Measurements from ENCODE around the gene SLC46A2.

The SLC46A2 gene, protein sequence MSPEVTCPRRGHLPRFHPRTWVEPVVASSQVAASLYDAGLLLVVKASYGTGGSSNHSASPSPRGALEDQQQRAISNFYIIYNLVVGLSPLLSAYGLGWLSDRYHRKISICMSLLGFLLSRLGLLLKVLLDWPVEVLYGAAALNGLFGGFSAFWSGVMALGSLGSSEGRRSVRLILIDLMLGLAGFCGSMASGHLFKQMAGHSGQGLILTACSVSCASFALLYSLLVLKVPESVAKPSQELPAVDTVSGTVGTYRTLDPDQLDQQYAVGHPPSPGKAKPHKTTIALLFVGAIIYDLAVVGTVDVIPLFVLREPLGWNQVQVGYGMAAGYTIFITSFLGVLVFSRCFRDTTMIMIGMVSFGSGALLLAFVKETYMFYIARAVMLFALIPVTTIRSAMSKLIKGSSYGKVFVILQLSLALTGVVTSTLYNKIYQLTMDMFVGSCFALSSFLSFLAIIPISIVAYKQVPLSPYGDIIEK

DNA sequence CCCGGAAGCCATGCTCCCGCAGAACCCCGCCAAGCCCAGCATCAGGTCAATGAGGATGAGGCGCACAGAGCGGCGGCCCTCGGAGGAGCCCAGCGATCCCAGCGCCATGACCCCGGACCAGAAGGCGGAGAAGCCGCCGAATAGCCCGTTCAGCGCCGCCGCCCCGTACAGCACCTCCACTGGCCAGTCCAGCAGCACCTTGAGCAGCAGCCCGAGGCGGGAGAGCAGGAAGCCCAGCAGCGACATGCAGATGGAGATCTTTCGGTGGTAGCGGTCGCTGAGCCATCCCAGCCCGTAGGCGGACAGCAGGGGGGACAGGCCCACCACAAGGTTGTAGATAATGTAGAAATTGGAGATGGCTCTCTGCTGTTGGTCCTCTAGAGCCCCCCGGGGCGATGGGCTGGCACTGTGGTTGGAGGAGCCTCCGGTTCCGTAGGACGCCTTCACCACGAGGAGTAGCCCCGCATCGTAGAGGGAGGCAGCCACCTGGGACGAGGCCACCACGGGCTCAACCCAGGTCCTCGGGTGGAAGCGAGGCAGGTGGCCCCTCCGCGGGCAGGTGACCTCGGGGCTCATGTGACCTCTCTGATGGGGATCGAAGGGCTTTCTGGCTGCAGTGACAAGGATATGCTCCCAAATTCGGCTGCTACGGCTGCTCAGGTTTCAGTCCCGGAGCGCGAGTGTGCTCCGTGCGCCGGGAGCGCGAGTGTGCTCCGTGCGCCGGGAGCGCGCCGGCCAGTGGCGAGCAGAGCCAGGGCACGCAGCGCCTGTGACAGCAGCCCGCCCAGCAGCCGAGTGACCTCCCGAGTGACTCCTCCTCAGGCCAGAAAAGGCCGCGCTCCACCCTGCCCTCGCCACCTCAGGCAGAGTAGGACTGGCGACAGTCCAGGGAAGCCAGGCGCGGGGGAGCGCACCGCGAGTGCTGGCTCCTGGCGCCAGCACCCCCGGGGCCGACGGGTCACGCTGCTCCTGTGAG is at the start of gene SLC46A2:
Gene SLC46A2, minus strand, starts transcription at position 771 of the 976 bp plus-strand sequence. Its CDS starts 195 bp downstream, at position 576.
- no peak for DNase-seq (ENCODE audit: low read depth in 2 of 2)

DNA sequence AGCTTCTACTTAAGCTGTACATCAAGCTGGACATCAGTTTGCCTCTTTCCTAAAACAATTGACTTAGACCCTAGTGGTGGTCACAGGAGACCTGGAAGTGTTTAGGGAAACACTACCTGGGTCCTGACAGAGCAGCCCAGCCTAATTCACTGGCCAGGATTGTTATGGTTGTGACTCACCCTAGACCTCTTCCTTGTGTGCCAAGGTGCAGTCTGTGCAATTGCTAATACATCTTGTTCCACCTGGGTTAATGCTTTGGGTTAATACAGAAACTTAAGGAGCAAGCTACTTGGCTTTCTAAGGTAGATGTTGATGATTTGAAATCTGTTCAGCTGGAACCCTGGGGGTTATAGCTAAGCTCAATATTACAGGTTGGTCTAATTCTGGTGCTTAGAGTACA is 48.7 kb upstream of the SLC46A2 start:
- no peak for DNase-seq (ENCODE audit: low read depth in 2 of 2)

DNA sequence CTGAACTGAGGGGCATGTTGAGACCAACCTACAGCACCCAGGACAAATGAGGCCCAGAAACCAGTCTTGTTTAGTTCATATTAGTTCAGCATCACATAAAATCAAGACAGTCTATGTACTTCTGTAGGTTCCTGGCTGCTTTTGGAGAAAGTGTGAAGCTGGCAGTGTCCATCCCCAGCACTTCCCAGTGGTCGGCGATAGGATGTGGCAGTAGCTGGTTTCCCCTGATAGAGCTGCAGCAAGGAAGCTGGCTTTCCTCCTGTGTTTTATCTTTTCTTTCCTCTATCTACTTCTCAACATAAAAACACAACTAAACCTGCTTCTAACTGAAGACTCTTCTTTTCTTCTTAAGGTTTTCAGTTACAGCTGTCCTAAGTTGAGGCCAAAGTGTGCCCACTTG is 43.0 kb upstream of the SLC46A2 start:
- DNase-seq (ENCODE audit: low read depth in 2 of 2) = no peak

DNA sequence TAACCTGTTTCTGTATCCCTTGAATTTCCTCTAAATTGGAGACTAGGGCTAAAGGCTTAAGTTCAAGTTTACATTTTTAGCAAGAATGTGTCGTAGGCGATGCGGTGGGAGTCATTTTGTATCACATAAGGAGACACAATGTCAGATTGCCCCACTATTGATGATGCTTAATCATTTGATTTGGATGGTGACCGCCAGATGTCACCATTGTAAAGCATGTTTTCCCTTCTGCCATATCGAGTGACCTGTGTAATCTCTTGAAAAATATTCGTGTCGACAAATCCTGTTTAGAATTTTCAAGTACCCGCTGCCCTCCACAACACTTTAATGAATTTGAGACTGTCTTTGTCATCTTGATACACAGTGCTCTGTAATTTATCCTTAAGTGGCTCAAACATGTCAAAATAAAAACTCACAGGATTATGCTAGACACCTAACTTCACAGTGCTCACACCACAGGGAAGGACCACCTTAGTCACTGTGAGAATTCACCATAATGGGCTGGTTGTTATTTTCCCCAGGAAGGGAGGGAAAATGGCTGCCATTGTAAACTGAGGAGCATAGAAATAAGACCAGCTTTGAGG is 34.5 kb upstream of the SLC46A2 start:
- no peak for DNase-seq (ENCODE audit: low read depth in 2 of 2)

DNA sequence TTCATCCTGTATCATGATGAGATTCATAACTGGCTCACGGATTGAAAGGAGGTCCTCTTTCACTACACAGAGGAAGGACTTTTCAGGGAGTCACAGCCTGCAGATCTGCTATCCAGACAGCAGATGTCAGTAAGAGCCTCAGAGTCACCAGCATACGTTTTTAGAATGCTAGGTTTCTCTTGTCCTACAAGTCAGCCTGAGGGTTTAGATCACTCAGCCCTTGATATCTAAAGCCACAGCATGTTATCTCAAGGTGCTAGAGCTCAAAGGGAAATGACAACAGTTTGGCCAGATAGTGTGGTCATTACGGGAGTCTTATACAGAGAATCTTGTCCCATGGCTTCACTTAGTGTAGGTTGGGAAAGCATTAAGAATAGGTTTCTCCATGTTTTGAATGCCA is 30.9 kb upstream of the SLC46A2 start:
- no peak for DNase-seq (ENCODE audit: low read depth in 2 of 2)

DNA sequence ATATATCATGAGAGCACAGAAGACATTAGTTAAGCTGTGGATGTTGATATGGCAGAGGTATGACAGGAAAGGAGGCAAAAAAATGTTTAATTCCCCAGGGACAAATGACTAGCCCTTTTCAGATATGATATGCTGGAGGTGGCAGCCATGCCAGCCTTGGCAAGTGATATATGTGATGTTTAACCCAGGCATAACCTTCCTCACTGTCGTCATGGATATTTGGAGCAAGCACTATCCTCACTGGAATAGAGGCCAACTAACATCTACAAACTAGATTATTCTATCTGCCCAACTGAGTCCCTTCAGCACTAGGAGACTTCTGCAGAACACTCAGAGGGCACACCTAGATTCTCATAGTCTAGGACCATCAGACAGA is 27.3 kb upstream of the SLC46A2 start:
- no peak for DNase-seq (ENCODE audit: low read depth in 2 of 2)

DNA sequence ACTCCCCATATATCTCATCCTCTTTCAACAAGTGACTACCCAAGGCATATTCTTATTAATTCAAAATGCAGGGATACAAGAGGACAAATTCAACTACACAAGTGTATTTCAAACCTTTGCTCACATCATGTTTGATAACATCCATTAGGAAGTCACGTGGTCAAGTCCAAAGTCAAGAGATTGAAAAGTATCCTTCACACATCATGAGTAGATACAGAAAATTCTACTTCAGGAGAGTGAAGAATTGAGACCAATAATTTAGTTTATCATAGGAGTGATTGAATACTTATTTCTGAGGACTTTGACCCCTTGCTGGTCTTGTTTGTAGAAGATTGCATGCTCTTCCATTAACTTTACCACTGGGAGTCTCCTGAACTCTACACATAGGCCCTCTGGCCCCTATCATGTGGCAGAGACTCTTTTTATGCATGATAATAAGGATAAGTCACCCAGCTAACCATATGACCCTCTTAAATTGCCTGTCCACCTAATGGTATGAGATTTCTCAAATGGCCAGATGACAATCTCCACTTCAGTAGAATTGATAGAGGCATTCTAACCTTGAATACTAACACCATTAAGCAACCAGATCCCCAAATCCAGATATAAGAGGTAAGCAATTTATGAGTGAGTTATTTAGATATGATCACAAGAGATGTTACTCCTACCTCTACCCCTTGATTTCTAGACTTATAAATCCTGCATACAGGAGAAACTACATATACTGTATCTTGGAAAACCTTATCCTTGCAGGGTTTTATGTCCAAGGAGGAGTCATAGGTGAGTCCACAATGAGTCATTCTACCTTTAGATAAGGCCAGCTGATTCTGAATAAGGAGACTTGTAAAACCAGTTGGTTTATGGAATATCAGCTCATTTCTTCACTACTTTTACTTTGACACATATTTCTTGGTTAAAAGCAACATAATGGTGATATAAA is 26.6 kb upstream of the SLC46A2 start:
- DNase-seq (ENCODE audit: low read depth in 2 of 2) = no peak

DNA sequence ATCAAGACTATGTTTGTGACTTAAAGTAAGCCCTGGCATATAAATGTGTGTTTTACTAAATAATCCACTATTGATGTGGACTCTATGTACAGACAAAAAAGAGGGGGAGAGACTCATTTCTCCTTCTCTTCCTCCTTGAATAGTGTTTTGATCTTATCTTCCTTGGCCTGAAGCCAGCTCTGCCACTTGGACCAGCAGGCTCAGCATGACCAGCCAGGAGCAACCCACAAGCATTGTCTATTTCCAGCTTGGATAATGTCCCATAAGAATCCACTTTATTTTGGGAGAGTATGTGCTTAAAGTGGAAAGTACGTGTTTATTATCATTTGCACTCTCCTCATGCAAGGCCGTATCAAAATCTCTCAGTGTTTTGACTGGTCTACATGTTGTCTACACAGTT is 23.8 kb upstream of the SLC46A2 start:
- DNase-seq (ENCODE audit: low read depth in 2 of 2) = no peak

DNA sequence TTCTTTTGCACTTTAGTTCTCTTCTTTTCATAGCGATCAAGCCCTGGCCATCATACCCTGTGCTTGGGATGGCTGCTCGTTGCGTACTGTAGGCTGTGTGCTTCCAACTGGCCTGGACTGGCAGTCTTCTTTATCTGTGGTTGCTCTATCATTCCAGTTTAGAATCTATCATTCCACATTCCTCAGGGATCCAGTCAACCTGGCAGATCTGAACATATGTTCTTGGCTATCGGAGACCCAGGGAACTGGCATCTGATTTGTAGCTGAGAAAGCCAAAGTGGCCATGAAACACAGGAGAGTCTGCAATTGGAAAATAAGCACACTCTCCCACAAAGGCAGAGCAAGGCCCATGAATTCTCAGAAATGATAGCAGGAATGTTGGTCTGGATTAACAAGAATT is 22.6 kb upstream of the SLC46A2 start:
- no peak for DNase-seq (ENCODE audit: low read depth in 2 of 2)

DNA sequence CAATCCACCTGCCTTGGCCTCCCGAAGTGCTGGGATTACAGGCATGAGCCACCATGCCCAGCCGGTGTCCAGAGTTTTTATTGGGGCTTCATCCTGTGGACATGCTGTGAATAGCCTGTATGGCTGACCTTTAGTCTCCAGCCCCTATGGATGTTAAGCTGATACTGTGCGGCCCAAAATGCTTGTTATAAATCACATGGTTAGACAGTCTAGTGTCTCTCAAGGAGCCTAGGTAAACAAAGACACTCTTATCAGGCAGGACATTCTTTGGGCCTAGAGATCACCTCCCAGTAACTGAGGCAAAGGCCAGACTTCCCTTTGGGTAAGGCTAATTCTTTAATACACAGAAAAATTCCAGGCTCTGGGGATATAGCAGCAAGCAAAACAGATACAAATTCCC is 22.0 kb upstream of the SLC46A2 start:
- no peak for DNase-seq (ENCODE audit: low read depth in 2 of 2)

DNA sequence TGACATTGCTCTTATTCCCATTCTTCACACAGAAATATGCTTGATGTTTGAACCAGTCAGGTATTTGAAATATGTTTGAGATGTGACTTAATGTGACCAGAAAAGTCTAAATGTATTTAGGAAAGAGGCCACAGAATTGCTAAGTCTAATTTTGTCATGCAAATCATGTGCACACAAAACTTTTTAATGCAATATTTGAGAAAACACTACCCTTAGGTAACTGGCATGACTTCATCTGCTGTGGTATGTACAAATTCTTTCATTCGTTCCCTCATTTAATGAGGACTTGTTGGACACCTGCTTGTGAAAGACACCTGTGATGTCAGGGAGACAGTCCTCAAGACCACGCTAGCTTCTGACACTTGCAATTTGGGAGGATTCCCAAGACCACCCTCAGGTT is 21.1 kb upstream of the SLC46A2 start:
- no peak for DNase-seq (ENCODE audit: low read depth in 2 of 2)

DNA sequence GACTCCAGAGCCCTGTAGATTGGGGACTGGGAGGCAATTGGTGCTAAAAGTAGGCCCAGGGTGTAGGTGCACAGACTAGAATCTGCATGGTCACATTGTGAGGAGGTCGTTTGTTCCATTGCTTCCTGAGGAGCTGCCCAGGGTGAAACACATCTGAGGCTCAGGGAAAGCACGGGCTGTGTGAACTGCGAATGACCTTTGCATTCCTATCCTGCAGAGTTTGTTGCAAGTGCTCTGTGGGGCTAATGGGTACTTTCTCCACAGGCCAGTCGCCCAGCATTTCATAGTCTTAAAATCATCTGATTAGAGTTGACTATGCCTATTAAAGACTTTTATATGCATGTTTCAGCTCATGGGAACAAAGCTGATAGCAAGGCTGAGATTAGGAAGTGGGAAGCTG is 14.4 kb upstream of the SLC46A2 start:
- no peak for DNase-seq (ENCODE audit: low read depth in 2 of 2)

DNA sequence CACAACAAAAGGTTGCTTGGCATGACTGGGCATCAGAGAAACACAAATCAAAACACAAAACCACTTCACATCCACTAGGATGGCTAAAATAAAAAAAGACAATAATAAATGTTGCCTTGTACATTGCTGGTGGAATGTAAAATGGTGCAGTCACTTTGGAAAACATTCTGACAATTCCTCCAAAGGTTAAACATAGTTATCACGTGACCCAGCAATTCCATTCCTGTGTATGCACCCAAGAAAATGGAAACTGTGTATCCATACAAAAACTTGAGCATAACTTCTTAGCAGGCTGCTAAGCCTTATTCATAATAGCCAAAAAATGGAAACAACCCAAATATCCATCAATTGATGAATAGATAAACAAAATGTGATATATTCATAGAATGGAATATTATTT is 10.2 kb upstream of the SLC46A2 start:
- DNase-seq (ENCODE audit: low read depth in 2 of 2) = no peak

DNA sequence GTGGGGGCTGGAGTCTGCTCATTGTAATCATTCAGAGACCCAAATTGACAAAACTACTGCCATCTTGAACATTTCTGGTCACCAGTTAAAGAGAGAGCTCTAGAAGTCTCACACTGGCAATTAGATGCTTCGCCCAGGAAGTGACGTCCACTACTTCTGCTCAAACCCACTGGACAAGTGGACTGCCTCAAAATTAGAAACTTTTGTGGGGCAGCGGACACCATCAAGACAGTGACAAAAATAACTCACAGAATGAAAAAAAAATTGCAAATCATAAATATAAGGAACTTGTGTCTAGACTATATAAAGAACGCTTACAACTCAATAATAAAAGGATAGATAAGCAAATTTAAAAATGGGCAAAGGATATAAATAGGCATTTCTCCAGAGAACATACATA is 9.8 kb upstream of the SLC46A2 start:
- DNase-seq (ENCODE audit: low read depth in 2 of 2) = no peak

DNA sequence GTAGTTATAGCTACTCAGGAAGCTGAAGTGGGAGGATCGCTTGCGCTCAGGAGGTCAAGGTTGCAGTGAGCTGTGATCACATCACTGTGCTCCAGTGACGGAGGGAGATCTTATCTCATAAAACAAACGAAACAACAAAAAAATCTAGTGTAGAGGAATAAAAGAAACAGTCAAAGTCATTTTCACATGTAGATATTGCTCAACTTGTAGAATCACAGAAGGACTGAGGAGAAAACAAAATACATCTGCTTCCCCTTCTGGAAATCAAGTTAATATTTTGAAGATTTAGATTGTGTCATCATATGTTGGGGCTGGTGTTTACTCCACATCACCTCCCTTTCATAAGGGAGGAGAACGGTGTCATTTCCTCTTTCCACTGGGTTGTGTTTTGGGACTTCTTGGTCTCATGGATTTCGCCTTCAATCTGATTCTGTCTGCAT is 8.2 kb upstream of the SLC46A2 start:
- no peak for DNase-seq (ENCODE audit: low read depth in 2 of 2)

DNA sequence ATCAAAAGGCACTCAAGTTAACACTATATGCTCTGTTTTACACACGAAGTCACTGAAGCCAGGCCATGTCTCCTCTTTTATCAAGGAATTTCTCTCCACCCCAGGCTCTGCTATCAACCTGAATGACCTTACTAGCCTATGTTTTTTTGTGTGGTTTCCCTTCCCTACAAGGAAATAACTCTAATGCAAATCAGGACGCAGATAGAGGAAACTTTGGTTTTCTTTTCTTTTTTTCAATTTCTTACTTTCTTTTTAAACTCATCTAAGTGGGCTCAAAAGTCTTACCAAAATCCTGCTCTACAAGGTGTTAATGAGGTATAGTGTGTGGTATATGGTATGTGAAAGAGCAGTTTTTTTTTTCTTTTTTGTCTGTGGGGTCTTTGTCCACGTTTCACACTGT is 5.5 kb upstream of the SLC46A2 start:
- DNase-seq (ENCODE audit: low read depth in 2 of 2) = no peak

DNA sequence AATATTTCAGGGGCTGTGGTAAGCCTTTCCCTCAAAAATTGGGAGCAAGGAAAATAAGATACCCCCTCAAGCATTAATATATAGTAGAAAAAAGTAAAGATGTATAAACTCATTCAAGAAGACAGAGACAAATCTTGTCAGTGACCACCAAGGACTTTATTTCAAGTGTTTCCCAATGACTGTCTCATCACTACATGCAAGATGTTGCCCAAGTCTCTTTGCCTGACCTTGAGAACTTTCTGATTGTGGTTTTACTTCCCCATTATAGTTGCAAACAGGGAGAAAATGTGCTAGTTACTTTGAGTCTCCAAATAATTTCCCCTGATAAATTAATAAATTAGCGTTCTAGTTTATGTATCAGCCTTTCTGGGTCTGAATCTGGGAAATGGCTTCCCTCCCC is 4.0 kb upstream of the SLC46A2 start:
- DNase-seq (ENCODE audit: low read depth in 2 of 2) = no peak

DNA sequence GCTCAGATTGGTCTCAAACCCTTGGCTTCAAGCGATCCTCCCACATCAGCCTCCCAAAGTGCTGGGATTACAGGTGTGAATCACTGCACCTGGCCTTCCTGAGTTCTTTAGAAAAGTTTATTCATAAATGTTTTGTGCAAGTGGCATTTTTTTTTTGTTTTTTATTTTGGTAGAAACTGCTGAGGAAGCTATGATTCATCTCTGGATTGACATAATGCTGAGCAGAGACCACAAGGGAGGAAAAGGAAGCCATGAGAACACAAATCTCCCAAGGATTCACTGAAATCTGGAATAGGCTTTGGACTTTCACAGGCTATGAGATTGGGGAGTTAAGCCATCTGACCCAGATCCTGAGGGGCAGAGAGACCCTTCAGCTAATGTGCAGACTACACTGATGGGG is 3.4 kb upstream of the SLC46A2 start:
- DNase-seq (ENCODE audit: low read depth in 2 of 2) = no peak

DNA sequence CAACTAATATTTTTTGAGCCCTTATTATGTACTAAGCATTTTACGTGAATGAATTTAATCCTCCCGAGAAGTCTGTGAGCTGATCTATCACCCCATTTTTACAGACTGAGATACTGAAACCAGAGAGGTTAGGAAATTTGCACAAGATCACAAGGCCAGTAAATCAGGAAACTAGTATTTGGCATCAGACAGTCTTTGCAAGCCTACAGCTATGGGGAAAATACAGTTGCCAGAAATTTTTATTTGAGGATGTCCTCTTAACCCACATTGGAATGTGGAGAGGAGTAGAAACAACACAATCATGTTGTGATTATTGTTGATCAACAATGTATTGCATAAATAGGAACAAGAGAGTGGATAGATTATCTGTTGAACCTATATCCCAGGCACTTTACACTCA is 2.3 kb upstream of the SLC46A2 start:
- DNase-seq (ENCODE audit: low read depth in 2 of 2) = no peak

DNA sequence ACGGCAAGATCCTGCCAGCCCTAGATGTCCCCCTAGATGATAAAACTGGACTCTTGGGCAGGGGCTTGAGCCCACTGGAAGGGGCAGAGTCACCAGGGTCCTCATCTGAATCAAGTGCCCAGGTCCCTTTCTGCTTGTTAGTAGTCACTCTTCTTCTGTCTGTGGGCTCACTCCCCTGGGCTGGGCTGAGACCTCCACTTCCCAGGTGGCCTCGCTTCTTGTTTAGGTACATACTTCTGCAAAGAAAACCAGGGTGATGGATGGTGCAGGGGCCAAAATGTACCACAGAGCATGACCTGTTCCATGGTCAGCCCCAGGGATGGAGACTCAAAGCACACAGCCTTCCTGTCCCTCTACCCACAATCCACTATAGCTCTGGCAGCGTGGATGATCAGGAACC is 845 bp upstream of the SLC46A2 start:
- DNase-seq (ENCODE audit: low read depth in 2 of 2) = no peak

DNA sequence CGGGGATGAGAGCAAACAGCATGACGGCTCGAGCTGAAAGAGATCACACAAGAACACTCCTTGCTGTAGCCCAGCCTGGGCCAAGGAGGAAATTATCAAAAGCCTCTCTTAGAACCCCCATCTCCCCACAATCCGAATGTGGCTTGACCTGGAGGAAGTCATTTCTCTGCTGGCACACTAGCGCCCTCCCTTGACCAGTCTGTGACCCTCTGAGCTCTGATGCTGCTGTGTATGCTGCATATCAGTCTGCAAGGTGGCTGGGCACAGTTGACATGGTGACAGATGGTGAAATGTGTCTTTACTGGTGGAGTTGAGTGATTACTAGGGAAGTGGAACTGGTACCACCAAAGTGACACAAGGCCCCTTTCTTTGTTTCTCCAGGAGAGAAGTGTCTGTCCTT is 3.3 kb downstream of the SLC46A2 start:
- DNase-seq (ENCODE audit: low read depth in 2 of 2) = no peak
